Kidney (tissue), 14 donors: ENCODE results near the gene CENATAC. TPM values are rescaled to one million over a fixed set of nuclear protein-coding genes. Genes with fewer than 3 reads are reported as not detected.

Experiments
- DNase-seq, 5 donors: peaks; one replicate each; pipeline ENCODE4 v3.0.0-alpha.2; 2013 to 2020
- FAIRE-seq: peaks from 2 replicates; lab custom pipeline; 2012; peaks lifted over from hg19 to GRCh38; lab: Jason Lieb, UNC
- H3K27ac ChIP-seq, 2 donors: one replicate each; pipeline ENCODE4 v1.7.0; 2013; ENCODE audit warnings: low read depth in 2 of 2, low read length in 2 of 2, inconsistent platforms in 1 of 2
- H3K27me3 ChIP-seq: one replicate; pipeline ENCODE4 v1.7.1; 2013; ENCODE audit warnings: low read length, inconsistent platforms; ENCODE audit not compliant: control insufficient read depth, insufficient read depth
- H3K36me3 ChIP-seq, 3 donors: one replicate each; pipeline versions ENCODE4 v1.7.0 to v1.7.1; 2013; ENCODE audit warnings: low read length in 3 of 3, control low read depth in 1 of 3, inconsistent platforms in 1 of 3; ENCODE audit not compliant: insufficient read depth in 3 of 3, control insufficient read depth in 2 of 3
- H3K4me1 ChIP-seq, 3 donors: one replicate each; pipeline versions ENCODE4 v1.7.0 to v1.7.1; 2013; ENCODE audit warnings: low read length in 3 of 3, inconsistent platforms in 1 of 3, low read depth in 1 of 3; ENCODE audit not compliant: control insufficient read depth in 2 of 3, insufficient read depth in 2 of 3
- H3K4me3 ChIP-seq, 3 donors: one replicate each; pipeline versions ENCODE4 v1.7.0 to v1.8.1; 2013; ENCODE audit warnings: low read length in 3 of 3, control low read depth in 1 of 3, inconsistent platforms in 1 of 3
- H3K9ac ChIP-seq, 3 donors: one replicate each; pipeline versions ENCODE4 v1.7.0 to v1.7.1; 2013; ENCODE audit warnings: low read length in 3 of 3, control low read depth in 1 of 3, inconsistent platforms in 1 of 3
- H3K9me3 ChIP-seq, 3 donors: one replicate each; pipeline versions ENCODE4 v1.7.0 to v1.7.1; 2013; ENCODE audit warnings: low read length in 3 of 3, control low read depth in 1 of 3, inconsistent platforms in 1 of 3; ENCODE audit not compliant: control insufficient read depth in 2 of 3, insufficient read depth in 1 of 3
- CTCF ChIP-seq: IDR thresholded peaks from 3 replicates; pipeline ENCODE4 v1.5.1; 2012; ENCODE audit warnings: mild to moderate bottlenecking, moderate library complexity, borderline replicate concordance; ENCODE audit not compliant: insufficient read depth; ENCODE audit errors: extremely low read depth
- intact Hi-C: fragments of 100-400 bp; cut with DNase I; formaldehyde crosslinking; loops from one replicate; pipeline ENCODE4 v1.11.1; 2022
- polyA plus RNA-seq: library from polyadenylated mRNA; stranded (reverse); fragments of 350-450 nt; fragmentation: Illumina TruSeq; extraction: RNeasy Lipid Tissue Mini Kit (QIAGEN cat#74804); gene quantifications from one replicate; pipeline ENCODE4 v1.2.3, GENCODE V29; 2014; ENCODE audit warnings: low read depth, low replicate concordance; ENCODE audit not compliant: insufficient read depth
- total RNA-seq: library from RNA; stranded (reverse); fragmentation: NEBNext Ultra II Directional; extraction: Animal tissue kit (Norgen Biotek cat#: 25700); gene quantifications from one replicate; pipeline ENCODE4 v1.2.1, GENCODE V29; 2021
- donor health status: control.
- donor health status: control.
- donor health status: control.
- donor health status: control.
- donor health status: control.
- donor health status: DM: yes; HTN: yes; CAD: no.
- donor health status: Normal renal cell carcinoma (clear cell type).

CENATAC gene
- total and polyA plus RNA-seq, 2 donors from 2014 or later: 19.8 to 45.0 TPM

DNA sequence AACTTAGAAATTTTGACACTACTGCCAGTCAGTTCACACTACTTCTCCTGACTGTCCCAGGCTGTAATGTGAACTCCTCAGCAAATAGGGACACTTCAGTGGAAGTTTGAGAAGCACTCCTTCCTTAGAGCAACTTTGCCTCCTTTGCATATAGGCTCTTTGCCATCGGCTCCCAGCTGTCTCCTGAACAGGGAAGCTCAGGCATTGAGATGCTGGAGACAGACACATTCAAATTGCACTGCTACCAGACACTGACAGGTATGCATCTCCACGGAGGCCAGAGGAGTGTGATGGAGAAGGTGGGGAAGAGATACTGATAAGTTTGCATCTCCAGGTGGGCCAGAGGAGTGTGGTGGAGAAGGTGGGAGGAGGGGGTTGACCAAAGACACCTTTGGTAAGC, 22.1 kb downstream of the CENATAC start:
- Histone ChIP-seq H3K9me3 (no peaks in the 10 kb centered on the region), H3K9ac (peak overlapping the region in 1 of 3 donors; percentile 80), H3K36me3 (peaks cover 9 to 42% (median 22%) of the 10 kb centered on the region in 3 donors), H3K4me3 (peak overlapping the region; percentile 1 to 84 (median 56)), H3K27ac (no peak overlapping the region), H3K27me3 (no peaks in the 10 kb centered on the region), H3K4me1 (peaks cover 0 to 38% (median 37%) of the 10 kb centered on the region in 3 donors)
- no peak for TF ChIP-seq CTCF
- FAIRE-seq (no peak), DNase-seq (no peak)
- intact Hi-C loops: no loop called here

DNA sequence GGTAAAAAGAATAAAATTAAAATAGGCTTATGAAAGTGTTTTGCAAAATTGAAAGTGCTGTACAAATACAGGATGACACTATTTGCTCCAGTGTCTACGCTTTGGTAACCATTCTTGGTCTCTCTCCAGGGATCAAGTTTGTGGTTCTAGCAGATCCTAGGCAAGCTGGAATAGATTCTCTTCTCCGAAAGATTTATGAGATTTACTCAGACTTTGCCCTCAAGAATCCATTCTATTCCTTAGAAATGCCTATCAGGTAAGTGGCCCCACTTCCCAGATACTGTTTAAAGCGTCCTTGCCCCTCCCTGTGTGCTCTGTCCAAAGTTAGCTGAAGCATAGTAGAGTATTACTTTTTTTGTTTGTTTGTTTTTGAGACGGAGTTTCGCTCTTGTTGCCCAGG, 23.7 kb downstream of the CENATAC start:
- H3K27ac ChIP-seq: no peak overlapping the region
- no peak overlapping the region for H3K4me3 ChIP-seq
- H3K9ac ChIP-seq: no peak overlapping the region
- intact Hi-C loops: no loop called here
- peaks cover 0 to 47% (median 37%) of the 10 kb centered on the region in 3 donors for H3K4me1 ChIP-seq
- TF ChIP-seq CTCF: no peak
- FAIRE-seq: no peak
- H3K27me3 ChIP-seq: no peaks in the 10 kb centered on the region
- peaks cover 9 to 37% (median 23%) of the 10 kb centered on the region in 3 donors for H3K36me3 ChIP-seq
- no peaks in the 10 kb centered on the region for H3K9me3 ChIP-seq
- no peak for DNase-seq

DNA sequence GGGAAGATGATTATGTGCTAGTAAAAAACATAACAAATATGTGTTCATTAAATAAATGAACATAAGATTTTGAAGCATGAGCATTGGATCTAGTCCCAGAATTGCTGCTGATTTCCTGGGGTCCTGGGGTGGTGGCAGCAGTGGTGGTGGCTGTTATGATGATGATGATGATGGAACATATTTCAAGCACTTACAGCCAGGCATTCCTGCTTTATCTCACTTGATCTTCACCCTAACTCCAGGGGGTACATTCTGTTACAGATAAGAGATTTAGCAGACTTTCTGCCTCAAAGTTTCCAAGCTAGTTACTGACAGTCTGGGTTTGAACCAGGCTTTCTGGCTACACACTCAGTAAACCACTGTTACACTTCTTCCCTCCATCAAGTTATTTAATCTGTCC, 25.8 kb downstream of the CENATAC start:
- no peaks in the 10 kb centered on the region for H3K9me3 ChIP-seq
- H3K36me3 ChIP-seq: peaks cover 9 to 47% (median 33%) of the 10 kb centered on the region in 3 donors
- H3K9ac ChIP-seq: no peak overlapping the region
- DNase-seq (no peak), FAIRE-seq (no peak)
- no peak overlapping the region for H3K27ac ChIP-seq
- intact Hi-C loops: no loop called here
- peaks cover 1 to 57% (median 47%) of the 10 kb centered on the region in 3 donors for H3K4me1 ChIP-seq
- no peaks in the 10 kb centered on the region for H3K27me3 ChIP-seq
- TF ChIP-seq CTCF: no peak
- H3K4me3 ChIP-seq: no peak overlapping the region
